ENCODE results near the gene ZNF525.
A peak's percentile ranks its signal among the peaks of the same experiment; 100 is the strongest.
"Not testable (repeated sequence)": the region's sequence is repeated elsewhere in the genome, so short reads cannot be mapped to it uniquely, and the experiment has no call there.

The ZNF525 gene

DNA sequence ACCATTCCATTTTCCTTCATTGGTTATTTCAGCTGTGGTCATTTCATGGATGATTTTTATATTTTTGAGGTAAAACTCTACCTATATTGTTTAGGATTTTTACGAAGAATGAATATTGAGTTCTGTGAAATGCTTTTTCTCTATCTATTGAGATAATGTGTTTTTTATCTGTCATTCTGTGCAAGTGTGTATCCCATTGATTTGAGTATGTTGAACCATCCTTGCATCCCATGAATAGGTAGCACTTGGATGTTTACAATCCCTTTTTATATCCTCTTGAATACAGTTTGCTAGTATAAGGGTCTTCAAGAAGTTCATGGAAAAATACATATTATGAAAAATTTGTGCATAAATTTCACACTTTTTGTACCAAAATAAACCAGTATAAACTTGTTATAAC, 9.8 kb upstream of the ZNF525 start:
- Histone ChIP-seq H3K27me3 (replicated peaks in 2 of 5; ENCODE audit: control insufficient read depth in 4 of 5, insufficient read depth in 5 of 5, low read length in 4 of 5) (no peaks in the 10 kb centered on the region), H3K36me3 (ENCODE audit: control insufficient read depth in 4 of 4, insufficient read depth in 4 of 4, low read length in 3 of 4) (peaks cover 14 to 29% (median 14%) of the 10 kb centered on the region in 4 experiments), H3K4me1 (ENCODE audit: control extremely low read depth in 1 of 4, control insufficient read depth in 4 of 4, insufficient read depth in 4 of 4, low read length in 3 of 4) (no peaks in the 10 kb centered on the region), H3K27ac (ENCODE audit: insufficient read depth in 1 of 2, low read depth in 1 of 2, low read length in 2 of 2, poor library complexity in 1 of 2, severe bottlenecking in 2 of 2) (no peak overlapping the region), H3K4me3 (ENCODE audit: control insufficient read depth in 1 of 7, extremely low read depth in 1 of 7, insufficient read depth in 4 of 7, low read depth in 2 of 7, low read length in 6 of 7) (peak overlapping the region in 1 of 7 experiments; percentile 13), H3K9me3 (ENCODE audit: control extremely low read depth in 1 of 5, control insufficient read depth in 4 of 5, insufficient read depth in 2 of 5, low read depth in 1 of 5, low read length in 4 of 5) (peaks cover 11 to 72% (median 54%) of the 10 kb centered on the region in 5 experiments)
- WGBS (ENCODE audit: insufficient coverage): no CpG with 5 or more reads among the region's 1 CpG
- CTCF ChIA-PET: no interaction called here
- no peak for DNase-seq
- POLR2A ChIA-PET: no interaction called here

- POLR2A ChIA-PET: no interaction called here
- CTCF ChIA-PET: no interaction called here
- no peak overlapping the region for H3K27ac ChIP-seq (ENCODE audit: insufficient read depth in 1 of 2, low read depth in 1 of 2, low read length in 2 of 2, poor library complexity in 1 of 2, severe bottlenecking in 2 of 2)
- H3K4me3 ChIP-seq (ENCODE audit: control insufficient read depth in 1 of 7, extremely low read depth in 1 of 7, insufficient read depth in 4 of 7, low read depth in 2 of 7, low read length in 6 of 7): no peak overlapping the region
- H3K27me3 ChIP-seq (replicated peaks in 2 of 5; ENCODE audit: control insufficient read depth in 4 of 5, insufficient read depth in 5 of 5, low read length in 4 of 5): no peaks in the 10 kb centered on the region
- peaks cover 0 to 6% (median under 1%) of the 10 kb centered on the region in 4 experiments for H3K36me3 ChIP-seq (ENCODE audit: control insufficient read depth in 4 of 4, insufficient read depth in 4 of 4, low read length in 3 of 4)
- H3K4me1 ChIP-seq (ENCODE audit: control extremely low read depth in 1 of 4, control insufficient read depth in 4 of 4, insufficient read depth in 4 of 4, low read length in 3 of 4): no peaks in the 10 kb centered on the region
- WGBS (ENCODE audit: insufficient coverage): 61% methylated on average over 33 of the region's 35 CpGs
- H3K9me3 ChIP-seq (ENCODE audit: control extremely low read depth in 1 of 5, control insufficient read depth in 4 of 5, insufficient read depth in 2 of 5, low read depth in 1 of 5, low read length in 4 of 5): peaks cover 8 to 49% (median 35%) of the 10 kb centered on the region in 5 experiments
- no peak for DNase-seq
Observed at GRCh38 chr19:53357821-53358581, 7.5 kb upstream of the ZNF525 start.

DNA sequence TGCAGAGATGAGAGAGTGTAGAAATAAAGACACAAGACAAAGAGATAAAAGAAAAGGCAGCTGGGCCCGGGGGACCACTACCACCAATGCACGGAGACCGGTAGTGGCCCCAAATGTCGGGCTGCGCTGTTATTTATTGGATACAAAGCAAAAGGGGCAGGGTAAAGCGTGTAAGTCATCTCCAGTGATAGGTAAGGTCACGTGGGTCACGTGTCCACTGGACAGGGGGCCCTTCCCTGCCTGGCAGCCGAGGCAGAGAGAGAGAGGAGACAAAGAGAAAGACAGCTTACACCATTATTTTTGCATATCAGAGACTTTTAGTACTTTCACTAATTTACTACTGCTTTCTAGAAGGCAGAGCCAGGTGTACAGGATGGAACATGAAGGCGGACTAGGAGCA, 5.4 kb upstream of the ZNF525 start:
- CTCF ChIA-PET: interaction anchor here (0.6 kb wide), 1 partner anchor 829 kb away, joined by 3 read pairs; the partner anchor contains the start of gene MBOAT7
- H3K27ac ChIP-seq (ENCODE audit: insufficient read depth in 1 of 2, low read depth in 1 of 2, low read length in 2 of 2, poor library complexity in 1 of 2, severe bottlenecking in 2 of 2); H3K27me3 ChIP-seq (replicated peaks in 2 of 5; ENCODE audit: control insufficient read depth in 4 of 5, insufficient read depth in 5 of 5, low read length in 4 of 5); H3K4me1 ChIP-seq (ENCODE audit: control extremely low read depth in 1 of 4, control insufficient read depth in 4 of 4, insufficient read depth in 4 of 4, low read length in 3 of 4); H3K36me3 ChIP-seq (ENCODE audit: control insufficient read depth in 4 of 4, insufficient read depth in 4 of 4, low read length in 3 of 4); DNase-seq; POLR2A ChIA-PET; H3K4me3 ChIP-seq (ENCODE audit: control insufficient read depth in 1 of 7, extremely low read depth in 1 of 7, insufficient read depth in 4 of 7, low read depth in 2 of 7, low read length in 6 of 7): not testable (repeated sequence)
- 100% methylated on average over 3 of the region's 10 CpGs for WGBS (ENCODE audit: insufficient coverage)
- H3K9me3 ChIP-seq (ENCODE audit: control extremely low read depth in 1 of 5, control insufficient read depth in 4 of 5, insufficient read depth in 2 of 5, low read depth in 1 of 5, low read length in 4 of 5): peaks cover 2 to 30% (median 24%) of the 10 kb centered on the region in 5 experiments

- peaks cover 0 to 17% (median 8%) of the 10 kb centered on the region in 4 experiments for H3K4me1 ChIP-seq (ENCODE audit: control extremely low read depth in 1 of 4, control insufficient read depth in 4 of 4, insufficient read depth in 4 of 4, low read length in 3 of 4)
- CTCF ChIA-PET: no interaction called here
- POLR2A ChIA-PET: no interaction called here
- no peak for DNase-seq
- no peaks in the 10 kb centered on the region for H3K27me3 ChIP-seq (replicated peaks in 2 of 5; ENCODE audit: control insufficient read depth in 4 of 5, insufficient read depth in 5 of 5, low read length in 4 of 5)
- peaks cover 0 to 9% (median 0%) of the 10 kb centered on the region in 5 experiments for H3K9me3 ChIP-seq (ENCODE audit: control extremely low read depth in 1 of 5, control insufficient read depth in 4 of 5, insufficient read depth in 2 of 5, low read depth in 1 of 5, low read length in 4 of 5)
- peak overlapping the region; percentile 77 to 98 (median 89) for H3K4me3 ChIP-seq (ENCODE audit: control insufficient read depth in 1 of 7, extremely low read depth in 1 of 7, insufficient read depth in 4 of 7, low read depth in 2 of 7, low read length in 6 of 7)
- WGBS (ENCODE audit: insufficient coverage): 0% methylated on average over 16 of the region's 32 CpGs
- H3K27ac ChIP-seq (ENCODE audit: insufficient read depth in 1 of 2, low read depth in 1 of 2, low read length in 2 of 2, poor library complexity in 1 of 2, severe bottlenecking in 2 of 2): peak overlapping the region; percentile 33 to 68
- H3K36me3 ChIP-seq (ENCODE audit: control insufficient read depth in 4 of 4, insufficient read depth in 4 of 4, low read length in 3 of 4): peaks cover 0 to 2% (median 1%) of the 10 kb centered on the region in 4 experiments
Observed at GRCh38 chr19:53365899-53366493, 491 bp downstream of the ZNF525 start.

GRCh38 chr19:53372196-53372595, 6.7 kb downstream of the ZNF525 start:
- Histone ChIP-seq H3K4me1 (ENCODE audit: control extremely low read depth in 1 of 4, control insufficient read depth in 4 of 4, insufficient read depth in 4 of 4, low read length in 3 of 4) (no peaks in the 10 kb centered on the region), H3K27ac (ENCODE audit: insufficient read depth in 1 of 2, low read depth in 1 of 2, low read length in 2 of 2, poor library complexity in 1 of 2, severe bottlenecking in 2 of 2) (no peak overlapping the region), H3K9me3 (ENCODE audit: control extremely low read depth in 1 of 5, control insufficient read depth in 4 of 5, insufficient read depth in 2 of 5, low read depth in 1 of 5, low read length in 4 of 5) (peaks cover 0 to 26% (median 9%) of the 10 kb centered on the region in 5 experiments), H3K36me3 (ENCODE audit: control insufficient read depth in 4 of 4, insufficient read depth in 4 of 4, low read length in 3 of 4) (peaks cover 5 to 43% (median 34%) of the 10 kb centered on the region in 4 experiments), H3K27me3 (replicated peaks in 2 of 5; ENCODE audit: control insufficient read depth in 4 of 5, insufficient read depth in 5 of 5, low read length in 4 of 5) (no peaks in the 10 kb centered on the region), H3K4me3 (ENCODE audit: control insufficient read depth in 1 of 7, extremely low read depth in 1 of 7, insufficient read depth in 4 of 7, low read depth in 2 of 7, low read length in 6 of 7) (no peak overlapping the region)
- no peak for DNase-seq
- CTCF ChIA-PET: no interaction called here
- WGBS (ENCODE audit: insufficient coverage): 97% methylated on average over 4 of the region's 4 CpGs
- POLR2A ChIA-PET: no interaction called here

DNA sequence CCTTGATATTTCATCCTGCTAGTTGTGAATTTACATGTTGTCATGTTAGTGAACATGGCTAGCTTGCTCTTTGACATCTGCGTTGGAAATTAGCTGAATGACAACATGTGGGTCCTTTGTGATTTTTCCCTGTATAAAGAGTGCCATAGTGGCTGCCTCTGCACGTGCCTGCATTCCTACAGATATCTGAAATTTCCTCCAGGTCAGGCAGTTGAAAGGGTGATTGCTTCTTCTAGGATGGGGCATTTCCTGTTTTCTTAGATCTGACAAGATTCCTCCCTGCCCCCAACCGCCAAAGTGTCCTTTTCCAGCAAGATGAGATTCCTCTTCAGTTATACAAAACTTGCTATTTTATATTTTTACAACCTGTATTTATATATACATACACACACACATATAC, 8.8 kb downstream of the ZNF525 start:
- DNase-seq: no peak
- Histone ChIP-seq H3K4me3 (ENCODE audit: control insufficient read depth in 1 of 7, extremely low read depth in 1 of 7, insufficient read depth in 4 of 7, low read depth in 2 of 7, low read length in 6 of 7) (no peak overlapping the region), H3K9me3 (ENCODE audit: control extremely low read depth in 1 of 5, control insufficient read depth in 4 of 5, insufficient read depth in 2 of 5, low read depth in 1 of 5, low read length in 4 of 5) (peaks cover 1 to 38% (median 16%) of the 10 kb centered on the region in 5 experiments), H3K27ac (ENCODE audit: insufficient read depth in 1 of 2, low read depth in 1 of 2, low read length in 2 of 2, poor library complexity in 1 of 2, severe bottlenecking in 2 of 2) (no peak overlapping the region), H3K4me1 (ENCODE audit: control extremely low read depth in 1 of 4, control insufficient read depth in 4 of 4, insufficient read depth in 4 of 4, low read length in 3 of 4) (no peaks in the 10 kb centered on the region), H3K36me3 (ENCODE audit: control insufficient read depth in 4 of 4, insufficient read depth in 4 of 4, low read length in 3 of 4) (peaks cover 5 to 62% (median 50%) of the 10 kb centered on the region in 4 experiments), H3K27me3 (replicated peaks in 2 of 5; ENCODE audit: control insufficient read depth in 4 of 5, insufficient read depth in 5 of 5, low read length in 4 of 5) (no peaks in the 10 kb centered on the region)
- WGBS (ENCODE audit: insufficient coverage): 92% methylated on average over 2 of the region's 3 CpGs
- ChIA-PET CTCF (no interaction called here), POLR2A (no interaction called here)

- CTCF ChIA-PET: no interaction called here
- H3K4me1 ChIP-seq (ENCODE audit: control extremely low read depth in 1 of 4, control insufficient read depth in 4 of 4, insufficient read depth in 4 of 4, low read length in 3 of 4): no peaks in the 10 kb centered on the region
- peaks cover 3 to 36% (median 17%) of the 10 kb centered on the region in 5 experiments for H3K9me3 ChIP-seq (ENCODE audit: control extremely low read depth in 1 of 5, control insufficient read depth in 4 of 5, insufficient read depth in 2 of 5, low read depth in 1 of 5, low read length in 4 of 5)
- H3K27ac ChIP-seq (ENCODE audit: insufficient read depth in 1 of 2, low read depth in 1 of 2, low read length in 2 of 2, poor library complexity in 1 of 2, severe bottlenecking in 2 of 2): no peak overlapping the region
- H3K4me3 ChIP-seq (ENCODE audit: control insufficient read depth in 1 of 7, extremely low read depth in 1 of 7, insufficient read depth in 4 of 7, low read depth in 2 of 7, low read length in 6 of 7): no peak overlapping the region
- WGBS (ENCODE audit: insufficient coverage): 100% methylated on average over 1 of the region's 1 CpG
- peaks cover 7 to 66% (median 54%) of the 10 kb centered on the region in 4 experiments for H3K36me3 ChIP-seq (ENCODE audit: control insufficient read depth in 4 of 4, insufficient read depth in 4 of 4, low read length in 3 of 4)
- no peak for DNase-seq
- H3K27me3 ChIP-seq (replicated peaks in 2 of 5; ENCODE audit: control insufficient read depth in 4 of 5, insufficient read depth in 5 of 5, low read length in 4 of 5): no peaks in the 10 kb centered on the region
- POLR2A ChIA-PET: no interaction called here
Observed at GRCh38 chr19:53374743-53375142, 9.2 kb downstream of the ZNF525 start.
